ENCODE results near the gene CD300C. TPM values are rescaled to one million over a fixed set of nuclear protein-coding genes. Genes with fewer than 3 reads are reported as not detected.

Gene CD300C
- total RNA-seq, 1 donor from 2014 or later = 0.41 TPM

DNA sequence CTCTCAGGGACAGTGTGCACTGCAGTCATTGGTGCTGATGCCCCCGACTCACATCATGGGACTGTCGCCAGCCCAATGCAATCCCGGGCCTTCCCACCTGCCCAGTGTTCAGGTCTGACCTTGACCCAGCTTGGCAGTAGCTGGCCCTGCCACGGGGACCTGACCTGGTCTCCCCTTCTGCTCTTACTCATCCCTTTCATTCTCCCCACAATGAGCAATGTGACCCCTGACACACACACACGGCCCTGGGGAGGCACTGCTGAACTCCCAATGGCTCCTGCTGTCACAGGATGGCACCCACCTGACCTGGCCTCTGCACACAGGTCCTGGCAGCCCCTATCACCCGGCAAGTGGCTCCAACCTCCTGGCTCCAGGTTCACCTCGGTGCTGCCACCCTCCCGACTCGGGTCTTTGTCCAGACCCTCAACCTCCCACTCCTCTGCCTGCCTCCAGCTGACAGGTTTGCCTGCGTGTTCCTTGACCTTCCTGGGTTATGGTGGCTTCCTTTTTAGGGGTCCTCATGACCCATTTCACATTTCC is 6.6 kb downstream of the CD300C start:
- no peaks in the 10 kb centered on the region for H3K36me3 Mint-ChIP-seq (ENCODE audit: low read depth)
- H3K4me1 Mint-ChIP-seq (ENCODE audit: low read depth) = no peaks in the 10 kb centered on the region
- intact Hi-C loops (cut with micrococcal nuclease) = no loop called here
- no peak overlapping the region for H3K4me3 Mint-ChIP-seq
- DNase-seq (ENCODE audit: low spot score) = no peak
- peaks cover 26% of the 10 kb centered on the region for H3K27me3 Mint-ChIP-seq (ENCODE audit: insufficient read depth)
- no peaks in the 10 kb centered on the region for H3K9me3 Mint-ChIP-seq
- H3K27ac Mint-ChIP-seq = no peak overlapping the region

GRCh38 chr17:74536890-74537289 is 9.0 kb downstream of the CD300C start:
- intact Hi-C loops (cut with micrococcal nuclease) = no loop called here
- no peaks in the 10 kb centered on the region for H3K9me3 Mint-ChIP-seq
- peaks cover 43% of the 10 kb centered on the region for H3K27me3 Mint-ChIP-seq (ENCODE audit: insufficient read depth)
- no peak for DNase-seq (ENCODE audit: low spot score)
- H3K4me3 Mint-ChIP-seq = no peak overlapping the region
- no peak overlapping the region for H3K27ac Mint-ChIP-seq
- H3K4me1 Mint-ChIP-seq (ENCODE audit: low read depth) = peaks cover 6% of the 10 kb centered on the region
- H3K36me3 Mint-ChIP-seq (ENCODE audit: low read depth) = no peaks in the 10 kb centered on the region

DNA sequence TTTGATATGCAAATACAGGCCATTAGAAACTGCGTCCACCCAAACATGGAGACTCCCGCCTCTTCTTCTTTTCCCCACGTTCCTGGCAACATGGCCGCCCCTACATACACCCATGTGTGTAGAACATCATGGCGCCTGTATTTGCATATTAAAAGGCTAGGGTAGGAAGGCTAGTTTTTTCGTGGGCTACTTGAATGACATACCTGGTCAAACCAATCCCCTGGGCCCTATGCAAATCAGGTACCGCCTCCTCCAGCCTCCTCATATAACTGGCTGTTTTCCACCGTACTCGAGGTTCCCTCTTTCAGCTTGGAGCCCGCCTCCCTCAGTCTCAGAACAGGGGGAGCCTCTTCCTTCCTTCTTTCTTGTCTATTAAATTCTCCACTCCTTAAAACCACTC is 13.8 kb downstream of the CD300C start:
- H3K4me3 Mint-ChIP-seq = no peak overlapping the region
- intact Hi-C loops (cut with micrococcal nuclease) = loop anchor here (5.0 kb wide), 2 partner anchors 95 to 320 kb away; partner anchors contain the start of gene TTYH2
- H3K9me3 Mint-ChIP-seq = no peaks in the 10 kb centered on the region

DNA sequence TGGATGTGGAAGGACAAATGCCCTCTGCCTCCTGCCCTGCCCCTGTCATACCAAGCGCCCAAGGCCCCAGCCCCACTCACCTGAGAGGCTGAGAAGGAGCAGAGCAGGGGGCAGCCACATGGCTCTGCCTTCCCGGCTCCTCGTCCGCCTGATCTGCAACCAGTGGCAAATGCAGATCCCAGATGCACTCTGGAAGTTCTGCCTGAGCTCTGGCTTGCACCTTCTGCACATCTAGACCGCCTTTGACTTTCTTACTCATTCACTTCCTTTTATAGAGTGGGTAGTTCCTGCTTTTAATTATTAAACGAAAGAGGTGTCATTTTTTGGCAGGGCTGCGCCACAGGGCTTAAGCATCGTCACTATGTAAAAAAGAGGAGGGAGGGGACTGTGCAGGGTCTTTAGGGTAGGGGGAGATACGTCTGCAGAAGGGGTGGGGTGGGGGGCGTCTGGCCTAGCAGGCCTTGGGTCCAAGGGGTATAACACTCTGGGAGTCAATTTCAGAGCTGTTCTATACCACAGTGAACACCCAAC is 14.6 kb downstream of the CD300C start, which contains the start of gene CD300LB:
Gene CD300LB, minus strand, starts transcription at position 245 of the 531 bp plus-strand sequence. Its CDS starts 125 bp downstream, at position 120.
- intact Hi-C loops (cut with micrococcal nuclease) = loop anchor here (5.0 kb wide), 2 partner anchors 94 to 319 kb away; partner anchors contain the start of gene TTYH2
- Mint-ChIP-seq H3K4me3 (no peak within 1 kb of the TSS), H3K27ac (no peak within 1 kb of the TSS), H3K4me1 (ENCODE audit: low read depth) (peaks cover 6% of the 10 kb centered on the region), H3K9me3 (no peaks in the 10 kb centered on the region), H3K27me3 (ENCODE audit: insufficient read depth) (peaks cover 34% of the 10 kb centered on the region), H3K36me3 (ENCODE audit: low read depth) (no peaks in the 10 kb centered on the region)
- no peak for DNase-seq (ENCODE audit: low spot score)

More for the DNA sequence above, 13.8 kb downstream of the CD300C start:
- H3K27ac Mint-ChIP-seq = no peak overlapping the region
- H3K36me3 Mint-ChIP-seq (ENCODE audit: low read depth) = no peaks in the 10 kb centered on the region
- H3K27me3 Mint-ChIP-seq (ENCODE audit: insufficient read depth) = peaks cover 40% of the 10 kb centered on the region
- DNase-seq (ENCODE audit: low spot score) = no peak
- peaks cover 6% of the 10 kb centered on the region for H3K4me1 Mint-ChIP-seq (ENCODE audit: low read depth)

GRCh38 chr17:74530831-74531150 is 15.1 kb downstream of the CD300C start:
- Mint-ChIP-seq H3K4me3 (no peak overlapping the region), H3K27me3 (ENCODE audit: insufficient read depth) (peaks cover 34% of the 10 kb centered on the region), H3K27ac (no peak overlapping the region), H3K4me1 (ENCODE audit: low read depth) (peaks cover 6% of the 10 kb centered on the region), H3K36me3 (ENCODE audit: low read depth) (no peaks in the 10 kb centered on the region), H3K9me3 (no peaks in the 10 kb centered on the region)
- intact Hi-C loops (cut with micrococcal nuclease) = loop anchor here (5.0 kb wide), 2 partner anchors 93 to 318 kb away; partner anchors contain the start of gene TTYH2
- DNase-seq (ENCODE audit: low spot score) = no peak

GRCh38 chr17:74529243-74529642 is 16.7 kb downstream of the CD300C start:
- Mint-ChIP-seq H3K27ac (no peak overlapping the region), H3K27me3 (ENCODE audit: insufficient read depth) (peaks cover 33% of the 10 kb centered on the region)
- no peak for DNase-seq (ENCODE audit: low spot score)

GRCh38 chr17:74528491-74529199 is 17.3 kb downstream of the CD300C start:
- H3K27ac Mint-ChIP-seq = no peak overlapping the region
- no peak overlapping the region for H3K4me3 Mint-ChIP-seq
- H3K4me1 Mint-ChIP-seq (ENCODE audit: low read depth) = peaks cover 6% of the 10 kb centered on the region
- H3K36me3 Mint-ChIP-seq (ENCODE audit: low read depth) = no peaks in the 10 kb centered on the region
- no peaks in the 10 kb centered on the region for H3K9me3 Mint-ChIP-seq
- H3K27me3 Mint-ChIP-seq (ENCODE audit: insufficient read depth) = peaks cover 33% of the 10 kb centered on the region
- intact Hi-C loops (cut with micrococcal nuclease) = no loop called here
- no peak for DNase-seq (ENCODE audit: low spot score)

More at GRCh38 chr17:74529243-74529642, 16.7 kb downstream of the CD300C start:
- no peaks in the 10 kb centered on the region for H3K9me3 Mint-ChIP-seq
- peaks cover 6% of the 10 kb centered on the region for H3K4me1 Mint-ChIP-seq (ENCODE audit: low read depth)
- H3K36me3 Mint-ChIP-seq (ENCODE audit: low read depth) = no peaks in the 10 kb centered on the region
- intact Hi-C loops (cut with micrococcal nuclease) = no loop called here
- H3K4me3 Mint-ChIP-seq = no peak overlapping the region

GRCh38 chr17:74527756-74528155 is 18.2 kb downstream of the CD300C start:
- H3K9me3 Mint-ChIP-seq = peaks cover 5% of the 10 kb centered on the region
- no peak overlapping the region for H3K27ac Mint-ChIP-seq
- intact Hi-C loops (cut with micrococcal nuclease) = no loop called here
- peaks cover under 1% of the 10 kb centered on the region for H3K4me1 Mint-ChIP-seq (ENCODE audit: low read depth)
- H3K4me3 Mint-ChIP-seq = no peak overlapping the region
- no peaks in the 10 kb centered on the region for H3K36me3 Mint-ChIP-seq (ENCODE audit: low read depth)
- no peak for DNase-seq (ENCODE audit: low spot score)
- peaks cover 25% of the 10 kb centered on the region for H3K27me3 Mint-ChIP-seq (ENCODE audit: insufficient read depth)

DNA sequence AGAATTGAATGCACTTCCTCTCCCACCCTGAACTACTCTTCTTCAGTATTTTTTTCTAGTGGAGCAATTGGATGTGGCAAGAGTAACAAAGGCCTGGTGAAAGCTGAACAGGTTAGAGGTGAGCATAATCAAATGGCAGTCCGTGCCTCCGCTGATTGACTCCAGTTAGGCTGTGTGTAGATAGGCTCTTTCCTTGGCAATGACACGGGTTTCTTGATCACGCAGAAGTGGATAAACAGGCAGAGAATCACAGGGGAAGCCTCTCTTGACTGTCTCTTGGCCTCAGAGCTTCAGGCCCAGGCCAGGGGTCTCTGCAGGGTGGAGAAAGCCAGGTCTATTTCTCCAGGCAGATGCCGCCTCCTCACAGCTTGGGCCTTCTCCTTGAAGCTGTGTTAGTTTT is 18.8 kb downstream of the CD300C start:
- intact Hi-C loops (cut with micrococcal nuclease) = no loop called here
- no peak overlapping the region for H3K27ac Mint-ChIP-seq
- no peak for DNase-seq (ENCODE audit: low spot score)
- no peaks in the 10 kb centered on the region for H3K36me3 Mint-ChIP-seq (ENCODE audit: low read depth)
- H3K27me3 Mint-ChIP-seq (ENCODE audit: insufficient read depth) = peaks cover 18% of the 10 kb centered on the region
- H3K4me1 Mint-ChIP-seq (ENCODE audit: low read depth) = no peaks in the 10 kb centered on the region
- peaks cover 5% of the 10 kb centered on the region for H3K9me3 Mint-ChIP-seq
- no peak overlapping the region for H3K4me3 Mint-ChIP-seq

DNA sequence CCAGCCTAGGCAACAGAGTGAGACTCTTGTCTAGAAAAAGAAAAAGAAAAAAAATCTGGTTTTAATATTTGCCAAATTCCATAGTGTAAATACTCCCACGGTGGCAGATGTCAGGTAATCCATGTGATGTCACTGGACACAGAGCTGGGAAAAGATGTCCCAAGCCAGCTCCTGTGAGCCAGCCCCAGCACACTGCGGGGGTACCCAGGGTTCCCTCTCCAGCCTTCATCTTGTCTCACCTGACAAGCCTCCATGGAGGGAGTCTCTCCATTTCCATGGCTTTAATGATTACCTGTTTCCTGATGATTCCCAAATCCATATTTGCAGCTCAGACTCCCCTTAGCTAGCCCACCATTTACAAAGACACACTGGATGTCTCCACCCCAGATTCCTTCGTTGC is 19.2 kb downstream of the CD300C start:
- Mint-ChIP-seq H3K4me1 (ENCODE audit: low read depth) (peaks cover 3% of the 10 kb centered on the region), H3K9me3 (peaks cover 5% of the 10 kb centered on the region), H3K36me3 (ENCODE audit: low read depth) (no peaks in the 10 kb centered on the region), H3K27ac (no peak overlapping the region), H3K27me3 (ENCODE audit: insufficient read depth) (peaks cover 17% of the 10 kb centered on the region), H3K4me3 (no peak overlapping the region)
- no peak for DNase-seq (ENCODE audit: low spot score)
- intact Hi-C loops (cut with micrococcal nuclease) = no loop called here

DNA sequence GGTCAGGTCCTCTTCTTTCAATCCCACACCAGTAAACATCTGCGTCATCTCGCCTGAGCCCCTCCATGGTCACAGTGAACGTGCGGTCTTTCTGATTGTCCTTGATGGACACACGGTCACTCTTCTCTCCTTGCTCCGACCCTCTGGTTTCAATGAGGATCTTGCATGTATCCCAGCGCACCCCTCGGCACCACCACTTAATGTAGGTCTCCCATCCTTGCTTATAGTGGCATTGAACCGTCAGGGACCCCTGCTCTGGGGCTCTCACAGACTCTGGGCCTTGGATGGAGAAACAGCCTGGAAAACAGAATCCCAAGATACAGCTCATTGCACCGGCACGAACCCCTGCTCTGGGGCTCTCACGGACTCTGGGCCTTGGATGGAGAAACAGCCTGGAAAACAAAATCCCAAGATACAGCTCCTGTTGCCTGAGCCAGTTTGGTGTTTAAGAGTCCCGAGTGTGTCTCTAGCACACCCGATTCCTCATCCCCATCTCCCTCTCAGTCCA is 20.1 kb downstream of the CD300C start:
- Mint-ChIP-seq H3K4me3 (no peak overlapping the region), H3K36me3 (ENCODE audit: low read depth) (no peaks in the 10 kb centered on the region), H3K9me3 (peaks cover 5% of the 10 kb centered on the region), H3K27ac (no peak overlapping the region), H3K4me1 (ENCODE audit: low read depth) (peaks cover 11% of the 10 kb centered on the region), H3K27me3 (ENCODE audit: insufficient read depth) (peaks cover 14% of the 10 kb centered on the region)
- intact Hi-C loops (cut with micrococcal nuclease) = no loop called here
- no peak for DNase-seq (ENCODE audit: low spot score)

DNA sequence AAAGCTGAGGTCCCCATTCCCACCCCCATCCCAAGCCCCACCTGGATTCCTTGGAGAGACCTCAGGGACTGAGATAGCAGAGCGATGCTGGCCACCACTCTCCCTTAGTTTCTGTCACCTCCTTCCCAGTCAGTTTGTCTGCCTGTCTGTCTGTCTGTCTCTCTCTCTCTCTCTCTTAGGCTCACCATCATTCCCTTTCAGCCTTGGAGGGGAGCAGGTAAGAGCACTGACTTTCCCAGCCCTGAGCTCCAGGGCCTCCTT is 20.5 kb downstream of the CD300C start:
- peaks cover 16% of the 10 kb centered on the region for H3K4me1 Mint-ChIP-seq (ENCODE audit: low read depth)
- intact Hi-C loops (cut with micrococcal nuclease) = no loop called here
- H3K9me3 Mint-ChIP-seq = peaks cover 5% of the 10 kb centered on the region
- no peaks in the 10 kb centered on the region for H3K36me3 Mint-ChIP-seq (ENCODE audit: low read depth)
- H3K4me3 Mint-ChIP-seq = no peak overlapping the region
- no peak overlapping the region for H3K27ac Mint-ChIP-seq
- no peak for DNase-seq (ENCODE audit: low spot score)
- H3K27me3 Mint-ChIP-seq (ENCODE audit: insufficient read depth) = peaks cover 11% of the 10 kb centered on the region

- peaks cover 21% of the 10 kb centered on the region for H3K4me1 Mint-ChIP-seq (ENCODE audit: low read depth)
- H3K4me3 Mint-ChIP-seq = no peak overlapping the region
- no peak for DNase-seq (ENCODE audit: low spot score)
- H3K27ac Mint-ChIP-seq = no peak overlapping the region
- H3K27me3 Mint-ChIP-seq (ENCODE audit: insufficient read depth) = peaks cover 8% of the 10 kb centered on the region
- H3K9me3 Mint-ChIP-seq = peaks cover 5% of the 10 kb centered on the region
- intact Hi-C loops (cut with micrococcal nuclease) = no loop called here
- H3K36me3 Mint-ChIP-seq (ENCODE audit: low read depth) = no peaks in the 10 kb centered on the region
Measured at GRCh38 chr17:74524653-74525464, 21.1 kb downstream of the CD300C start.

All from activated T-helper 1 cell treated with anti-CD3 and anti-CD28 coated beads, Interleukin-12 subunit alpha, Interleukin-12 subunit beta, Interleukin-2, Interleukin-4 antibody, amounts not matched to agents 30 ng/mL and 10 ng/mL and 1 ng/mL, durations not matched to agents 14 hours and 24 hours and 36 hours (primary cell).